GF-D8 (cell line): ENCODE data around the gene STK40.

Source experiments
- DNase-seq: peaks from one replicate; lab custom pipeline; 2025; lab: John Stamatoyannopoulos, UW

STK40 gene

GRCh38 chr1:36309397-36309796 is 76.3 kb downstream of the STK40 start:
- no peak for DNase-seq

GRCh38 chr1:36307601-36308330 is 78.0 kb downstream of the STK40 start:
- DNase-seq: no peak

GRCh38 chr1:36306902-36307456 is 78.7 kb downstream of the STK40 start:
- no peak for DNase-seq

GRCh38 chr1:36306210-36306901 is 79.4 kb downstream of the STK40 start, which contains the start of gene SH3D21:
SH3D21 (plus strand) TSS chr1:36306368; CDS start chr1:36306421, 53 bp downstream.
- DNase-seq: no peak

- DNase-seq: no peak
Measured at GRCh38 chr1:36305915-36306209, 79.9 kb downstream of the STK40 start.

GRCh38 chr1:36304970-36305914 is 80.5 kb downstream of the STK40 start:
- no peak for DNase-seq

GRCh38 chr1:36304521-36304920 is 81.2 kb downstream of the STK40 start:
- DNase-seq: peak; percentile 64

- no peak for DNase-seq
Measured at GRCh38 chr1:36303650-36304360, 81.9 kb downstream of the STK40 start.

GRCh38 chr1:36303244-36303643 is 82.5 kb downstream of the STK40 start:
- no peak for DNase-seq

GRCh38 chr1:36301220-36301619 is 84.5 kb downstream of the STK40 start:
- DNase-seq: no peak

- DNase-seq: no peak
Measured at GRCh38 chr1:36300526-36300925, 85.2 kb downstream of the STK40 start.

GRCh38 chr1:36298640-36299039 is 87.1 kb downstream of the STK40 start:
- no peak for DNase-seq

GRCh38 chr1:36297062-36297461 is 88.7 kb downstream of the STK40 start:
- DNase-seq: no peak

GRCh38 chr1:36295390-36295789 is 90.3 kb downstream of the STK40 start:
- DNase-seq: no peak
